ENCODE data around the gene OPRM1. TPM values are rescaled to one million over a fixed set of nuclear protein-coding genes. Genes with fewer than 3 reads are reported as not detected.

Gene OPRM1
- total and polyA plus RNA-seq, 2 of the 8 experiments (the other 6 are each of a cell fraction or from before 2014, with no cell fraction given), result not detected

DNA sequence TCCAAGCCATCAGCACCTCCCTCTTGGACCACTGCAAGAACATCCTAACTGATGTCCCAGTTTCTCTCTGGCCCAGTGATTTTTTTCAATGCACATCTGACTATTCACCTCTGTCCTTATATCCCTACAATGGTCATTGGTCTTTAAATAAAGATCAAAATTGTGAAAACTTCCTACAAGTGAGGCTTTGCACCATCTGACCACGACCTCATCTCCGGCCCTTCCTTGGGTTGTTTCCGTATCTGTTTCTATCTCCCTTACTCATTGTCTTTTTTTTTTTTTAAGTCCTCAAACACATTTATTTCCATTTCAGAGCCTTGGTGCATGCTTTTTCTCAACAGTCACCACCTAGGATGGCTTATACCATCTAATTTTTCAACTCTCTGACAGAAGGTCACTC, 229.4 kb downstream of the OPRM1 start:
- FAIRE-seq (no peak), DNase-seq (ENCODE audit: low read depth in 1 of 2, low spot score in 2 of 2) (no peak)
- Histone ChIP-seq H4K20me1 (replicated peaks in 1 of 2; ENCODE audit: control insufficient read depth in 1 of 2, insufficient read depth in 2 of 2, low read length in 2 of 2) (no peaks in the 10 kb centered on the region), H2AFZ (ENCODE audit: low read length) (no peak overlapping the region), H4K5ac (ENCODE audit: insufficient read length, low read depth, low read length) (no peak overlapping the region), H3K4me3 (ENCODE audit: extremely low read depth in 1 of 4, insufficient read depth in 2 of 4, low read depth in 3 of 4, low read length in 4 of 4) (no peak overlapping the region), H3K4ac (replicated peaks; ENCODE audit: insufficient read length, low read depth, low read length) (no peak overlapping the region), H3K18ac (ENCODE audit: extremely low read depth, low read length) (no peak overlapping the region), H3K27me3 (replicated peaks in 1 of 4; ENCODE audit: control insufficient read depth in 3 of 4, extremely low read depth in 1 of 4, insufficient read depth in 3 of 4, low read length in 3 of 4) (no peaks in the 10 kb centered on the region), H3K9me3 (ENCODE audit: insufficient read depth in 2 of 2, low read depth in 1 of 2, low read length in 1 of 2) (peaks cover 0 to 3% of the 10 kb centered on the region in 2 experiments; a peak in 1 of 4 replicates), H2BK15ac (ENCODE audit: low read length) (no peak overlapping the region), H3K9ac (replicated peaks in 1 of 4; ENCODE audit: extremely low read depth in 1 of 4, low read depth in 3 of 4, low read length in 3 of 4) (no peak overlapping the region), H3K23ac (ENCODE audit: insufficient read length) (no peak overlapping the region), H2BK5ac (ENCODE audit: low read depth, low read length) (no peak overlapping the region), H3K27ac (ENCODE audit: low read depth, low read length) (no peak overlapping the region), H2BK12ac (ENCODE audit: low read depth, low read length) (no peak overlapping the region), H2BK120ac (replicated peaks; ENCODE audit: low read depth, low read length) (no peak overlapping the region), H4K8ac (ENCODE audit: extremely low read depth, insufficient read depth, low read length) (no peak overlapping the region), H3K23me2 (ENCODE audit: low read depth, low read length) (no peaks in the 10 kb centered on the region), H2BK20ac (ENCODE audit: low read length) (no peak overlapping the region), H4K91ac (replicated peaks; ENCODE audit: insufficient read length, low read length) (no peak overlapping the region), H3K14ac (ENCODE audit: insufficient read length) (no peak overlapping the region), H3K79me2 (ENCODE audit: control insufficient read depth in 1 of 2, insufficient read depth in 2 of 2, low read length in 2 of 2) (no peaks in the 10 kb centered on the region), H3K4me1 (replicated peaks in 1 of 4; ENCODE audit: control insufficient read depth in 3 of 4, insufficient read depth in 4 of 4, low read length in 3 of 4) (no peaks in the 10 kb centered on the region), H3K56ac (replicated peaks; ENCODE audit: insufficient read length, low read depth, low read length) (no peak overlapping the region), H2AK5ac (ENCODE audit: low read depth, low read length) (no peak overlapping the region), H3K36me3 (ENCODE audit: control insufficient read depth in 2 of 4, insufficient read depth in 4 of 4, low read length in 3 of 4) (no peaks in the 10 kb centered on the region), H3K79me1 (ENCODE audit: low read depth, low read length) (no peaks in the 10 kb centered on the region), H3K4me2 (ENCODE audit: insufficient read depth in 1 of 2, low read depth in 2 of 2, low read length in 2 of 2) (no peak overlapping the region)
- ChIA-PET CTCF (ENCODE audit: partially characterized antibody) (interaction anchor here (1.3 to 1.4 kb wide), 2 partner anchors 8 to 13 kb away, joined by 3 to 5 read pairs; no protein-coding TSS in a partner anchor), POLR2A (ENCODE audit: partially characterized antibody) (no interaction called here)
- WGBS, 2 experiments (ENCODE audit: extremely low coverage in 1 of 2, insufficient coverage in 1 of 2, insufficient read length in 1 of 2, insufficient replicate concordance in 2 of 2, low coverage in 1 of 2, low lambda C conversion rate in 2 of 2, missing lambda C conversion rate in 1 of 2), result 91% methylated on average over 3 of the region's 3 CpGs; no CpG with 5 or more reads in 1 of the 2 experiments
- TF ChIP-seq, protein P1, sequence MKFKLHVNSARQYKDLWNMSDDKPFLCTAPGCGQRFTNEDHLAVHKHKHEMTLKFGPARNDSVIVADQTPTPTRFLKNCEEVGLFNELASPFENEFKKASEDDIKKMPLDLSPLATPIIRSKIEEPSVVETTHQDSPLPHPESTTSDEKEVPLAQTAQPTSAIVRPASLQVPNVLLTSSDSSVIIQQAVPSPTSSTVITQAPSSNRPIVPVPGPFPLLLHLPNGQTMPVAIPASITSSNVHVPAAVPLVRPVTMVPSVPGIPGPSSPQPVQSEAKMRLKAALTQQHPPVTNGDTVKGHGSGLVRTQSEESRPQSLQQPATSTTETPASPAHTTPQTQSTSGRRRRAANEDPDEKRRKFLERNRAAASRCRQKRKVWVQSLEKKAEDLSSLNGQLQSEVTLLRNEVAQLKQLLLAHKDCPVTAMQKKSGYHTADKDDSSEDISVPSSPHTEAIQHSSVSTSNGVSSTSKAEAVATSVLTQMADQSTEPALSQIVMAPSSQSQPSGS (IDR thresholded peaks at IDR 0.05; ENCODE audit: low read length), result no peak
- TF ChIP-seq ASH2L (IDR thresholded peaks at IDR 0.05; ENCODE audit: low read length) (no peak), BRCA1 (IDR thresholded peaks at IDR 0.05; ENCODE audit: low read depth, low read length) (no peak), POLR2AphosphoS5 (IDR thresholded peaks at IDR 0.05; ENCODE audit: low read depth, low read length) (no peak), PHF8 (conservative IDR thresholded peaks at IDR 0.05; ENCODE audit: low read depth, low read length) (no peak)

Measured in H1 (cell line).